NCI-H748 treated with DMSO at 0.1 percent for 48 hours (cell line): Measurements from ENCODE around the gene NTRK3.

Experiments used
- DNase-seq: peaks from one replicate; lab custom pipeline; 2025; lab: John Stamatoyannopoulos, UW

Gene NTRK3

GRCh38 chr15:88179562-88179961 is 77.0 kb downstream of the NTRK3 start:
- no peak for DNase-seq

DNA sequence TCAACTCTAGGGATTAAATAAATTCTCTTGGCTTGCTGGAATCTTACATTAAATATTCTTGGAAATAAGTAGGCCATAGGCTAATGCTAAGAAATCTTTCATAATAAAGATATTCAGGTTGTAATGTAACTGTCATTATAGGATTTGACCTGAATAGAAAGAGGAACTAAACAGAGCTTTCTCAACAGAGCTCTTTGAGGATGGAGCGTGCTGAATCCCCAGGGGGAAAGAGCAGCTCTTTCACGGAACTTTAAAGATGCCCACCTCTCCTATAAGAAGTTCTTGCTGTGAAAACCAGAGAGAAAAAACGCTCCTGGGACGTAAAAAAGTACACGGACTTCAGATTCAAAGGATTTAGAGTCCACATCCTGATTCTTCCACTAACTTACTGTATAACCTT is 77.9 kb downstream of the NTRK3 start:
- no peak for DNase-seq

DNA sequence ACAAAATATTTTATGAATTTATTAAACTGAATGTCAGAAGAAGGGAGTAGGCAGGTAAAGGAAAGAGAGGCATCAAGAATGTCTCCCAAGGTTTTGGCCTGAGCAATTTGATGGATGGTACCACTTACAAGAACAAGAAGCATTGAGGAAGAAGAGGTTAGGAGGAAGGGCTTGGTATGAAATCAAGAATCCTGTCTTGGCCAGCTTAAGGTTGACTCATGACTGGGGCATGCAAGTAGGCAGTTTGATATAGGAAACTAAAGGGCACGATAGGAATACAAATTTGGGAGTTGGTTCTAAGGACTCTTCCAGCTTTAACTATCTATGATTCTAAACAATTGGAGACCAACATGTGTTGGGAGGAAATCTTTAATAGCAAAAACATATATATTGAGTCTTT is 79.1 kb downstream of the NTRK3 start:
- DNase-seq: no peak

DNA sequence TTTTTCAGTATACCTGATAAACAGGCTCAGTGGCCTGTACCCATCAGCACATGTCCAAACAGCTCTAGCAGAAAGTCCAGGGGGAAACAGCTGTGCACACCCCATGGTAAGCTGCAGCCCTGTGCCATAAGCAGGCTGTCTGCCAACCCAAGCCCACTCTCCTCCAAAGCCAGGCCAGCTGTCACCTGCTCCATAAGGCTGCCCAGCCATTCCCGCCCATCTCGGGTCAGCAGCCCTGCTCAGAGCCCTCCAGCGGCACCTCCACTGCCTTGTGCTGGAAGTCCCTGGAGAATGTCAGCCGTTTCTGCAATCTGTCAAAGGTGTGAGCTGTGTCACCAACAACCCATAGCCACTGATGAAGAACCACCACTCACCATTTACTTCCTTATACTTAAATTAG is 82.0 kb downstream of the NTRK3 start:
- no peak for DNase-seq

DNA sequence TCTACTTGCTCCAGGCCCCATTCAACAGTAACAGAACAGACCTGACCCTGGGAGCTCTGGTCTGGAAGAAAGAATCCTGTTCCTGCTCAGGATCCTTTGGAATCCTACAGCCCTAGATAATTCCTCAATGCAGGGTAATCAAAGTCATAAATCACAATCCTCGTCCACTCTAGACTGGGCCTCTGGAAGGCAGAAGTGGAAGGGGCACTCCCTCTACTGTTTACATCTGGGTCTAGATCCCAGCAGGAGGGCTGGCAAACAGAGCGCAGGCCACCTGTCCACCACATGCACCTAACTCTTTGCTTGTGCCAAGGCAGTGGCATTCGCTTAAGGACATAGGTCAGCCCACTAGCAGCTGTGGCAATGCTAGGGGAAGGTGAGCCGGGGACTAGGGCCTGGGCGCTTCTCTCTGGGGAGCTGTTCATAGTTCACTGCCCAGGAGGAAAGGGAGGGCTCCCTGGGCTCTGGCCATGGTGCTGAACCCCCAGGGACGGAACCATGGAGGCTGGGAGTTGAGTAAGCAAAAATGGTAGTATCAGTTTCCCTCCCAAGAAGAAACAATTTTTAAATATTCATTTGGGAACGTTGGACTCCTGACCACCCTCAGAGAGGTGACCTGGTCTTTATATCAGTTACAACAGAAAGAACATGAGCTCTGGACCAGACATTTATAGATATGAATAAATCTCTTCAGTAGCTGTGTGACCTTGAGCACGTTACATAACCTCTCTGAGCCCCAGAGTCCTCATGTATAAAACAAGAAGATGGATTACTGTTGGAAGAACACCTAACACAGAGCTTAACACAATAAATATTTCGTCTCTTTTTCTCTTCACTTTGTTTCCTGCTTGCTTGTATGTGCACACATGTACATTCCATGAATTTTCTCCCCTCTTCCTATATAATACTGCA is 90.2 kb downstream of the NTRK3 start:
- DNase-seq: peak; percentile 6

GRCh38 chr15:88161636-88162035 is 94.9 kb downstream of the NTRK3 start:
- DNase-seq: no peak

DNA sequence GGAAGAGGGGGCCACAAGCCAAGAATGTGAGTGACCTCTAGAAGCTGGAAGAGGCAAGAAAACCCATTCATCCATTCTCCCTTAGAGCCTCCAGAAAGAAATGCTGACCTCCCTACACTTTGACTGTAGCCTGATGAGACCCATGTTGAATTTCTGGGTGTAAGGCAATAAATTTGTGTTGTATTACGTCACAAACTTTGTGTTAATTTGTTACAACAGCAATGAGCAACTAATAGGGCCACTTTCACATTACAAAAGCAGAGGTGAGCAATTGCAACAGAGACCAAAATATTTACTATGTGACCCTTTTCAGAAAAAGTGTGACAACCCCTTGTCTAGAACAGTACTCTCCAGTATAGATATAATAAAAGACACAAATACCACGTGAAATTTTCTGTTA is 101.2 kb downstream of the NTRK3 start:
- no peak for DNase-seq

- DNase-seq: no peak
These were observed 103.9 kb downstream of the NTRK3 start for GRCh38 chr15:88152672-88153071.

DNA sequence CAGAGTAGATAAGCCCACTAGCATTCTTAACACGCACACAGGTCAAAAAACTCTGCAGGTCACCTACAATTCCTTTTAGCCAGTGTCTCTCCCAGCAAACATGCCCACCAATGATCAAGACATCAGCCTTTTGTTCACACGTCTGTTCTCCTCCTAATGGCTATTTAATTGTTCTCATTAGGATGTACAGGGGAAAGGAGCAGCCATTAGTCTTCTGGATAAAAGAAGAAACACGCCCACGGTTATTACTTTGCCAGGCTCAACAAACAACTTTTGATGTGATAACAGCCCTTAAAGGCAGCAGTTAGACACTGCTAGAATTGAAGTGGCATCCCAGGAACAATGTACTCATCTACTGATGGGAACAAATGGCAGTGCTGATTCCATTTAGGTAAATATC is 108.8 kb downstream of the NTRK3 start:
- DNase-seq: peak; percentile 97

DNA sequence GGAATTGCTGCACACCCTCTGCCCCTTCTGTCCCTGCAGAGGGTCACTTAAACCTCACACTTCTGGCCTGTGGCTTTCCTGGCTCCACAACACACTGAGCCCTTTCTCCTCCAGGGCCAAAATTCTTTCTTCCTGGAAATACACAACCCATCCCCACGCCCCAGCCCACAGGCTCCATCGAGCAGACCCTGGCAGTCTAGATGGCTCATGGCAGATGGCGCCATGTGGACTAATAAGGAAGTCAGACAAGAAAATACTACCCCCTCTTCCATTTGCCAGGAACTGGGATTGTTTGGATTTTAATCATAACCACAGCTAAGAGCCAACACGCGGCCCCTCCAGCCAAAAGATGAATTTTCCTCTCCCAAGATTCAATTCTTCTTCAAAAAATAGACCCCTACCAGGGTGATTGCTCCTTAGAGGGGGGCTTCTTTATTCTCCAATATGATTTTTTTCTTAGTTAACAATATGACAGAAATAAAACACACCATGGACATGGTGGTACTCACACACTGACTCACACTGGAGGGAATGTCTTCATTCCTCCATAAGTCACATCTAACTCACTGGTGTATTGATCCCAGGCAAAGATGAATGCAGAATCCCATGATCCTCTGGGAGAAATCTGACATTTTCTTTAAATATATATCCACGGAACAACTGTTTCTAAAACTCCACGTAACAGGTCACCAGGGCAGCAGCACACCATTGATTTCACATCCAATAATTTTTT is 111.5 kb downstream of the NTRK3 start:
- no peak for DNase-seq

DNA sequence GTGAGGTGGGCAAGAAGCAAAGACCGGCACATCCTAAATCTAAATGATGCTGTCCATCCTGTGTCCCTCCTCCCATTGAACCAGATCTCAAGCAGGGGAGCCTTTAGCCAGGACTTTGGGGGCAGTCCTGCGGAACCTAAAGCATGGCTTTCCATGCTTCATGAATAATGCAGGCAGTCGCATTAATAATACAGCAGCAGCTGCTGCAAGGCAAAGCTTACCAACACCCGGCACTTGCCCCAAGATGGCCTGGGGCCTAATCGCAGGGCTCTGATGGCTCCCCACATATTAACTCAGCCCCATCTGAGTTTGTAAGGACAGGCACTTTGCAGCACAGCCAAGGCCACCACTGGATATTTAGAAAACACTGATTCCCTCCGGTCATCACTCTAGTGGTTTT is 114.4 kb downstream of the NTRK3 start:
- DNase-seq: no peak

- DNase-seq: no peak
These were observed 115.2 kb downstream of the NTRK3 start for GRCh38 chr15:88141269-88141889.

GRCh38 chr15:88140398-88140797 is 116.1 kb downstream of the NTRK3 start:
- DNase-seq: no peak

GRCh38 chr15:88139936-88140335 is 116.6 kb downstream of the NTRK3 start:
- no peak for DNase-seq

- no peak for DNase-seq
These were observed 122.7 kb downstream of the NTRK3 start for GRCh38 chr15:88133795-88134194.

DNA sequence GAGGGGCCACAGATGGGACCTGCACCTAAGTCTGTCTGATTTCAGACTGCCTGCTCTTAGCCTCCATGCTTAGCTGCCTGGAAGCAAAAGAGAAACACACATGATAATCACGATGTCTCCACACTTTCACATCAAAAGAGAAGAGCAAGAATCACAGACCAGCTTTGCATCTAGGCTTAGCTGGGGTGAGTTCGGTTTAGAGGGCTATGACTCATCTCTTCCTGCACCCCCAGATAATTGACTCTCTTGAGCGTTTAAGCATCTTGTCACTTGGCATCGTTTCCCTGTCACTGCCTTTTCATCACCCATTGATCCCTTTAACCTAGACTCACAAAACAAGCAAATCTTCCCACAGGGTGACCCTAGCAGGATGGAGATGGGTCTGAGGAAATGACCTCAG is 124.0 kb downstream of the NTRK3 start:
- no peak for DNase-seq

- no peak for DNase-seq
These were observed 124.6 kb downstream of the NTRK3 start for GRCh38 chr15:88131937-88132336.

GRCh38 chr15:88127432-88127790 is 129.1 kb downstream of the NTRK3 start:
- DNase-seq: no peak

GRCh38 chr15:88126695-88127431 is 129.7 kb downstream of the NTRK3 start:
- DNase-seq: no peak

DNA sequence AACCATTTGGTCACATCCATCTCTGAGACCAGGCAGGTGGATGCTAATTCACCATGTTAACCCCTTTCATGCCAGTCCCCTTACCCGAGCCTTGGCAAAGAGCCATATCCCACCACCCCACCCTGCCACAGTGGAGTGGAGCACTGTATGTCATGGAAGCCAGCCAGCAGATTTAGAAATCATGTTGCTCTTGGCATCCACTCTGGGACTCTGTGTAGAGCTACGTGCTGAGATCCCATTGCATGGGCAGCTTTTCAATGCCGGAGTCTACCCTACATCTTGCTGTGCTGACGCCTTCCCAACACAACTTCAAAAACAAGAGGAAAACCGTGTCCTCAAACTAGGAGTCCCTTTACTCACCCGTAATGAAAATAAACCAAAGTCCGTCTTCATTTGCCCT is 131.0 kb downstream of the NTRK3 start:
- no peak for DNase-seq

- DNase-seq: no peak
These were observed 132.3 kb downstream of the NTRK3 start for GRCh38 chr15:88124199-88124598.

- DNase-seq: no peak
These were observed 134.5 kb downstream of the NTRK3 start for GRCh38 chr15:88121968-88122530.
